ENCODE data around the gene NR1H3.
"Not testable (repeated sequence)": the region's sequence is repeated elsewhere in the genome, so short reads cannot be mapped to it uniquely, and the experiment has no call there.

The NR1H3 gene

DNA sequence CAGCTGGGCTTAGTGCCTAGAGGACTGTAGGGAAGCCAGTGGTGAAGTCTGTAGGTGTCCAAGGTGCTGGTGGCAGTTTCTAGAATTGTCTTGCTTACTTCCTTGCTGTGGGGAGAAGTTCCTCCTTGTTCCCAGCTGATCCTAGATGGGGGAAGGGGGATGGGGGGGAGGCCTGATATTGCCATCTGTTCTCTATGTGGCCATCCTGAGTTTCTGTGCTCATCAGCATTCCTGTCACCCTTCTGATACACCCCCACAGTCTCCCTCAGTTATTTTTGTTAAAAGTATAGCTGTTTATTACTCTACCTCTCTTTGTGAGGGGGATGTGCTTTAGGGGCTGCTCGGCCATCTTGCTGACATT, 48.7 kb downstream of the NR1H3 start:
- DNase-seq (ENCODE audit: low read depth) = no peak

DNA sequence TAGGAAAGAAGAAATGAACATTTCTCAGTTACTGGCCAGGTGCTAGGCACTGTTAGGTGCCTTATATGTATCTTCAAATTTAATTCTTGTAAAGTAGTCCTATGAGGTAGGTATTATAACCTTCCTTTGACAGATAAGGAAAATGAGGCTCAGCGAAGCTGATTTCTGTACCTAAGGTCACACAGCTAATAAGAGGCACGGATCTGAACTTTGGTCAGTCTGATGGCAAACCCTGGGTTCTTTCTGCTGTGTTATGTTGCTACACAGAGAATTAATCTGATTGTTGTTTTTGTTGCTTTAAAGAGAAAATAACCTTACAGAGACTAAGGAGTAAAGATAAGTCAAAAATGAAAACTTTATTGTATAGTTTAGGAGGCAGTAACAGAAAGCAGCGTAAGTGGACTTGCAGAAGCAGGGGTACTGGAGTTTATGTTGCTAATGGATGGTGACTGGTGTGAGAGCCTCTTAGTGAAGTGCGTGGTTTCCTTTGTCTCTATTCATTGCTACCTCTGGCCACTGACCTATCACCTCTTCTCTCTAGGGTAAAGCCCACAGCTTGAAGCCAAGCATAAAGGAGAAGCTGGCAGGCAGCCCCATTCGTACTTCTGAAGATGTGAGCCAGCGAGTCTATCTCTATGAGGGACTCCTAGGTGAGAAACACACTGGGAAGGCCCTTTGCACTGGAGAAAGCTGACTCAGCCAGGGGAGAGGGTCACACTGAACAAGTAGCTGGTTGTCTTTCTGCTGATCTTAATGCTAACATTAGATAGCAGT, 50.4 kb downstream of the NR1H3 start:
- DNase-seq (ENCODE audit: low read depth) = no peak

DNA sequence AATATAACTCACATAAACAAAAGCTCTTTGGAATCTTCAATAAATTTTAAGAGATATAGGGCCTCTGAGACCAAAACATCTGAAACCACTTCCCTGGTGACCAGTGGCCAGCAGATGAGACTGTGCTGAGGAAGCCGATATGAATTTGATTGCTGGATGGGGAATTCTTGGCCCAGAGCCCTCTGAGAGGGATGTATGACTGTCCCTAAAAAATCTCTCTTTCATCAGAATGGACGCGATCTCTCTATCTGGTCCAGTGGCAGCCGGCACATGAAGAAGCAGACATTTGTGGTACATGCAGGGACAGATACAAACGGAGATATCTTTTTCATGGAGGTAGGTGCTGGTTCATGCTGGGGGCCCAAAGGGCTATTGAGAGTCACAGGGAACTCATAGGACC, 57.2 kb downstream of the NR1H3 start:
- no peak for DNase-seq (ENCODE audit: low read depth)

DNA sequence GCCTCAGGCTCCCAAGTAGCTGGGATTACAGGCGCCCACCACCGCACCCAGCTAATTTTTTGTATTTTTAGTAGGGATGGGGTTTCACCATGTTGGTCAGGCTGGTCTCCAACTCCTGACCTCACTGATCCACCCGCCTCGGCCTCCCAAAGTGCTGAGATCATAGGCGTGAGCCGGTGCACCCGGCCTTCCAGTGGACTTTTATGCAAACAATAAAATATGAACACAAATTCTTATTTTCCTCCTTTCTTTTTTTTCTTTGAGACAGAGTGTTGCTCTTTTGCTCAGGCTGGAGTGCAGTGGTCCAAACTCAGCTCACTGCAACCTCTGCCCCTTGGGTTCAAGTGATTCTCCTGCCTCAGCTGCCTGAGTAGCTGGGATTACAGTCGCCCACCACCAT, 58.7 kb downstream of the NR1H3 start:
- not testable (repeated sequence) for DNase-seq (ENCODE audit: low read depth)

DNA sequence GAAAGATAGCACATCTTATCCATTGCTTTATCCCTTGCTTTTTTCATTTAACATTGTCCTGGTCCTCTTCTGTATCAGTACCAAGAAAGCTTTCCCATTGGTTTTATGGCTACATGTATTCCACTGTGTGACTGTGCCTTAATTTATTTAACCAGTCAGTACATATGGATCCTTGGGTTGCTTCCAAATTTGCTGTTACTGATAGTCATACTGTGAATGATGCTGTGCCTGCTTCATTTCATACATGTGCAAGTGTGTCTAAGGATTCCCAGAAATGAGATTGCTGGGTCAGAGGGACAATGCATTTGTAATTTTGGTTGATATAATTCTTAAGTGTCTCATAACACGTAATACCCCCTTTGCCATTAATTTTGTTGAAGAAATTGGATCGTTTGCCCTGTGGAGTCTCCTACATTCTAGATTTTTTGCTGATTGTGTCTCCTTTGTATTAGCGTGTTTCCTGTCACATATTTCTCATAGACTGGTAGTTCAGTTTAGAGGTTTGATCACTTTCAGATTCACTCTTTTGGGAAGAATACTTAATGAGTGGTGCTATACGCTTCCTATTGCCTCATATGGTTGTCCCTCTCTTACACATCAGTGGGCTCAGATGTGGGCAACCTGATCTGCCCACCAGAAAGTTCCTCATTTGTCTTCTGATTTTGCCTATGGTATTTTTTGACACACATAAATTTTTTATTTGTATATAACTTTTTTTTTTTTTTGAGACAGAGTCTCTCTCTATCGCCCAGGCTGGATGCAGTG, 59.5 kb downstream of the NR1H3 start:
- no peak for DNase-seq (ENCODE audit: low read depth)

GRCh38 chr11:47318166-47318565, 60.4 kb downstream of the NR1H3 start:
- no peak for DNase-seq (ENCODE audit: low read depth)
